ENCODE data around the gene JPH4. TPM values are rescaled to one million over a fixed set of nuclear protein-coding genes. Genes with fewer than 3 reads are reported as not detected.

Gene JPH4
- polyA plus RNA-seq, 1 of the 3 experiments (the other 2 are of a cell fraction), result 8.7 TPM

- H3K27ac ChIP-seq (ENCODE audit: low read depth in 2 of 2, low read length in 1 of 2), result no peak overlapping the region
- H3K4me3 ChIP-seq (ENCODE audit: low read depth in 2 of 2, low read length in 1 of 2), result no peak overlapping the region
- H2AFZ ChIP-seq (ENCODE audit: low read depth), result no peak overlapping the region
- no peaks in the 10 kb centered on the region for H3F3A ChIP-seq (replicated peaks; ENCODE audit: insufficient read depth)
- no peaks in the 10 kb centered on the region for H3K27me3 ChIP-seq (ENCODE audit: insufficient read depth)
- ChIA-PET CTCF (no interaction called here), POLR2A (no interaction called here)
- H3K4me1 ChIP-seq (ENCODE audit: control insufficient read depth in 1 of 2, insufficient read depth in 2 of 2, low read depth in 1 of 2, low read length in 1 of 2), result peaks cover 0 to 9% of the 10 kb centered on the region in 2 experiments; a peak in 1 of 4 replicates
- no peaks in the 10 kb centered on the region for H3K9me2 ChIP-seq
- no peaks in the 10 kb centered on the region for H3K79me2 ChIP-seq (ENCODE audit: insufficient read depth)
- H3K9ac ChIP-seq, result no peak overlapping the region
- H4K20me1 ChIP-seq (ENCODE audit: insufficient read depth), result no peaks in the 10 kb centered on the region
- no peak overlapping the region for H3K4me2 ChIP-seq
- DNase-seq, result no peak
- H3K36me3 ChIP-seq (replicated peaks in 1 of 2; ENCODE audit: control insufficient read depth in 1 of 2, insufficient read depth in 2 of 2, low read length in 1 of 2), result no peaks in the 10 kb centered on the region
- TF ChIP-seq RFX5 (IDR thresholded peaks at IDR 0.05; ENCODE audit: low read length) (no peak), SIN3A (IDR thresholded peaks at IDR 0.05; ENCODE audit: borderline replicate concordance, low read depth, low read length) (no peak), GATA2 (CRISPR knock-in tag; IDR thresholded peaks at IDR 0.05) (no peak), NRF1 (IDR thresholded peaks at IDR 0.05; ENCODE audit: low read depth, low read length) (no peak), TAF1 (IDR thresholded peaks at IDR 0.05; ENCODE audit: borderline replicate concordance, low read depth, low read length) (no peak)
- 21% methylated on average over 6 of the region's 6 CpGs for WGBS (ENCODE audit: low lambda C conversion rate)
- peaks cover 14% of the 10 kb centered on the region; the same call in 1 of the 2 replicates for H3K9me3 ChIP-seq
Observed at GRCh38 chr14:23627961-23628360, 49.4 kb upstream of the JPH4 start.

- H4K20me1 ChIP-seq (ENCODE audit: insufficient read depth), result no peaks in the 10 kb centered on the region
- no peaks in the 10 kb centered on the region for H3F3A ChIP-seq (replicated peaks; ENCODE audit: insufficient read depth)
- H3K27ac ChIP-seq (ENCODE audit: low read depth in 2 of 2, low read length in 1 of 2), result no peak overlapping the region
- H3K4me1 ChIP-seq (ENCODE audit: control insufficient read depth in 1 of 2, insufficient read depth in 2 of 2, low read depth in 1 of 2, low read length in 1 of 2), result peaks cover 0 to 2% of the 10 kb centered on the region in 2 experiments; a peak in 1 of 4 replicates
- no peak for TF ChIP-seq USF2 (IDR thresholded peaks at IDR 0.05; ENCODE audit: borderline replicate concordance, low read depth, low read length)
- no peak for TF ChIP-seq REST (IDR thresholded peaks at IDR 0.05; ENCODE audit: low read depth, low read length)
- TF ChIP-seq EZH2phosphoT487 (IDR thresholded peaks at IDR 0.05; ENCODE audit: borderline replicate concordance, low read depth), result no peak
- TF ChIP-seq CHD2 (IDR thresholded peaks at IDR 0.05; ENCODE audit: low read length, partially characterized antibody), result no peak
- no peak for TF ChIP-seq POLR2AphosphoS5 (IDR thresholded peaks at IDR 0.05; ENCODE audit: low read depth, low read length)
- TF ChIP-seq SIN3A (IDR thresholded peaks at IDR 0.05; ENCODE audit: borderline replicate concordance, low read depth, low read length), result no peak
- TF ChIP-seq FOXM1 (IDR thresholded peaks at IDR 0.05; ENCODE audit: low read depth), result no peak
- TF ChIP-seq SMC3 (IDR thresholded peaks at IDR 0.05; ENCODE audit: low read depth, low read length), result no peak
- TF ChIP-seq TAF1 (IDR thresholded peaks at IDR 0.05; ENCODE audit: borderline replicate concordance, low read depth, low read length), result no peak
- no peak for TF ChIP-seq RAD21 (IDR thresholded peaks at IDR 0.05; ENCODE audit: low read length)
- no peak for TF ChIP-seq TCF12 (IDR thresholded peaks at IDR 0.05)
- TF ChIP-seq IRF3 (IDR thresholded peaks at IDR 0.05; ENCODE audit: low read depth, low read length), result no peak
- no peak for TF ChIP-seq MXI1 (IDR thresholded peaks at IDR 0.05; ENCODE audit: low read depth, low read length)
- no peak for TF ChIP-seq TEAD4 (IDR thresholded peaks at IDR 0.05; ENCODE audit: borderline replicate concordance, insufficient read depth)
- TF ChIP-seq FOXJ3 (CRISPR knock-in tag; IDR thresholded peaks at IDR 0.05), result no peak
- no peak for TF ChIP-seq YY1 (IDR thresholded peaks at IDR 0.05; ENCODE audit: low read depth)
- no peak for TF ChIP-seq EP300 (IDR thresholded peaks at IDR 0.05; ENCODE audit: borderline replicate concordance in 1 of 2, low read depth in 1 of 2, low read length in 1 of 2)
- no peak for TF ChIP-seq MAX (IDR thresholded peaks at IDR 0.05; ENCODE audit: low read depth)
- TF ChIP-seq JUND (IDR thresholded peaks at IDR 0.05), result no peak
- no peak overlapping the region for H3K9ac ChIP-seq
- no peak overlapping the region for H2AFZ ChIP-seq (ENCODE audit: low read depth)
- H3K9me2 ChIP-seq, result no peaks in the 10 kb centered on the region
- H3K36me3 ChIP-seq (replicated peaks in 1 of 2; ENCODE audit: control insufficient read depth in 1 of 2, insufficient read depth in 2 of 2, low read length in 1 of 2), result no peaks in the 10 kb centered on the region
- no peak overlapping the region for H3K4me3 ChIP-seq (ENCODE audit: low read depth in 2 of 2, low read length in 1 of 2)
- ChIA-PET CTCF (no interaction called here), POLR2A (no interaction called here)
- H3K9me3 ChIP-seq, result peaks cover 14% of the 10 kb centered on the region; the same call in 1 of the 2 replicates
- H3K79me2 ChIP-seq (ENCODE audit: insufficient read depth), result no peaks in the 10 kb centered on the region
- no peaks in the 10 kb centered on the region for H3K27me3 ChIP-seq (ENCODE audit: insufficient read depth)
- no peak overlapping the region for H3K4me2 ChIP-seq
- DNase-seq, result no peak
Observed at GRCh38 chr14:23626946-23627345, 48.4 kb upstream of the JPH4 start.
